GM19438 (cell line): Measurements from ENCODE around the gene APC.

Experiments
- ATAC-seq: cut with Tn5 transposase; IDR thresholded peaks from one replicate; pipeline ENCODE4 v1.9.1; 2021; ENCODE audit warnings: low read depth; ENCODE audit not compliant: unreplicated experiment

Gene APC

DNA sequence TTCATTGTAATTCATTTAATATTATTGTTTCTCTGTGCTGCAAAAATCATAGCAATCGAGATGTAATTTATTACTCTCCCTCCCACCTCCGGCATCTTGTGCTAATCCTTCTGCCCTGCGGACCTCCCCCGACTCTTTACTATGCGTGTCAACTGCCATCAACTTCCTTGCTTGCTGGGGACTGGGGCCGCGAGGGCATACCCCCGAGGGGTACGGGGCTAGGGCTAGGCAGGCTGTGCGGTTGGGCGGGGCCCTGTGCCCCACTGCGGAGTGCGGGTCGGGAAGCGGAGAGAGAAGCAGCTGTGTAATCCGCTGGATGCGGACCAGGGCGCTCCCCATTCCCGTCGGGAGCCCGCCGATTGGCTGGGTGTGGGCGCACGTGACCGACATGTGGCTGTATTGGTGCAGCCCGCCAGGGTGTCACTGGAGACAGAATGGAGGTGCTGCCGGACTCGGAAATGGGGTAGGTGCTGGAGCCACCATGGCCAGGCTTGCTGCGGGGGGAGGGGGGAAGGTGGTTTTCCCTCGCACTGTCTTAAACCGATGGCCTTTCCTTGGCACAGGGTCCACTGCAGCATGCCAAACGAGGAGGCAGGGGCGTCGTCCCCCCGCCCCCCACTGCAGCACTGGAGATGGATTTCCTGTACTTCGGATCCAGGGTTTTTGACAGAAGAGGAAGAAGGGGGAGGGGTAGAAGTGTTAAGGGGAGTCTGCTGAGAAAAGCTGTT lies at the start of gene APC:
Gene APC (plus strand): TSS at position 423 of the 728 bp plus-strand sequence. CDS start 17,006 bp downstream, outside the sequence.
- peak; percentile 99 for ATAC-seq

DNA sequence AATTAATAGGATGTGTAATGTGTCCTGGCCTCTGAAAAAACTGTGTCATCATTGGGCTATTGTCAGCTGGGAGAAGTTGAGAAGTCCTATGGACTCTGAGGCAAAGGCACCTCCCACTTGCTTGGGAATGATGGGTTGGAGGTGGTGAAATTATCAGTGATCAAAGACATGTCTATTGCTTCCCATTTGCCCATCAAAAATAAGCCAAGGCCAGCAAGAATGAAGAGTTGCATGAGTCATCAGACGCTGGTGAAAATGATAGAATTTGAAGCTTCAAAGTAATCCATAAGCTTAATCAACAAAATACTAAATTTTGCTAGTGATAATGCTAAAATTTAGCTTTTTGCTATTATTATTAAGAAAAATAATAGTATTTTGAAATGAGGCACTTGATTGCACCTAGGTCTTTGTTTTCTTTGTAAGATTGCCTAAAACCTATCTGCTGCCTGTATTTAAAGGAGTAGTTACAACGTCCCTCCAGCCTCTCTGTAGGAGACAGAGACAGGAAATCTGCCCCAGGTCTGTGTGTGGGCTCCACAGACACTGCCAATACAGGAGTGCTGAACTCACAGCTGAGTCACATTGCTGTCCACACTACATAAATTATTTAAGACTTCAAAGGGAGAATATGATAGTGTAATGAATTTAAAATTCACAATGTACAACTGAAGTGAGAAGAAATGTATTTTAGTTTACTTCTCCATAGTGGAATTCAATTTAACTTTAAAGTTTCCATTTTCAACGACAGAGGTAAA lies 48.4 kb upstream of the APC start:
- ATAC-seq: no peak

- ATAC-seq: no peak
These were observed 46.9 kb upstream of the APC start for GRCh38 chr5:112690605-112691338.

DNA sequence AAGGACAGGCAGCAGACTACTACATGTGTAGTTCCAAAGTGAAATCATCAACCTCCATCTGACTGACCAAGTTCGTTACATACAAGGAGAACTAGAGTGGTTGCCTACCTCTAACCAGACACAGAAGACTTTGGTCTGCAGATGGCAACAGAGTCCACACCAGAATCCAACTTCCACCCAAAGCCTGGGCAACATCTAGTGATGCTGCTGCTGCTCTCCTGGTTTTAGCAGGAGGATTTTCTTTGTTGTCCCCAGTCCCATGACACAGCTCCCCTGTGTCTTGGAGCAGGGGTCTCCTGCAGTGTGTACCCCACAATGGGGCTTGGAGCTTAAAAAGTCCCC lies 46.4 kb upstream of the APC start:
- ATAC-seq: no peak

DNA sequence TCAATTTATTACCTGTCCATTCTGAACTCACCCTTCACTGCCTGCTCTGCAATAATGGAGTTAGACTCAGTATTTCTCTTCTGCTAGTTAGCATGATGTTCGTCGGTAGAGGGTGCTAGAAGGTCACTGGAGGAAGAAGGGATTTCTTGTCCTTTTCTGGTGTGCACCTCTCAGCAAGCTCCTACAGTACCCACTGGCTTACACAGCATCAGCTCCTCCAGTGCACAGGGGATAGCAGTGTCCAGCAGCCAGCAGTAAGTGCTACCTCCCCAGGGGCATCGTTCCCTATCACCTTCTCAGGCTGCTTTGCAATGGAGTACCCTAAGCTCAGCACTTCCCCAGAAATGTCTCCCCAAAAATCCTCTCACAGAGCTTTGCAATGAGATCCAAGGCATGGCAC lies 45.9 kb upstream of the APC start:
- no peak for ATAC-seq

DNA sequence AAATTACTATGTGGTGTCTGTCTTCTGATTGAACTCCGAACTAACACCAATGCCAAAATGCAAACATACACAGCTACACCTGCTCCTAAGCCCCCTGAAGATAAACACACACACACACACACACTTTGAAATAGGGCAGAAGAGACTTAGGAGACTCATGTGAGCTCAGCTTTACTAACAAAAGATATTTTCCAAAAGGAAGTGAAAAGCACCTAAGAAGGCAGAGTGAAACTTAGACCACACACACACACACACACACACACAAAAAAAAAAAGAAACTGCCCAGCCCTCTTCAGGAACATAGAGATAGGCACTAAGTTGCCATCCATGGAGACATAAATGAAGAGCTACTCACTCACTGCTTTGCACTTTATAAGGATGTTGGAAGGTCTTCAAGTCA lies 45.2 kb upstream of the APC start:
- no peak for ATAC-seq

DNA sequence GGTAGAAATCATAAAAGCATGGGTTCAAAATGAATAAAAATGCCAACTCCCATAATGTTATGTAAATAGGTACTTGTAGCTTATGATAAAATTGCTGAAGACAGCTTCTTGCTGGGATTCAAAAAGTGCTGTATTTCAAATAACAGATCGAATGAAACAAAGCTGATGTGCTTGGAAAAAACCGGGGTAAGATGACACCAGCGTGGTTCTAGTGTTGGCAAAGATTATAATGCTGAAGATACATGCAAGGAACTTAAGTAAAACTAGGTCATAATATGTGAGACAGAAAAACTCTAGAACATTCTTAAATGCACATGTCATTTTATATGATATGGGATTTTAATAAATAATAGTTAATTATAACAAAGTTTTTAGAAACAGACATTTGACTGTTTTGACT lies 44.4 kb upstream of the APC start:
- no peak for ATAC-seq

DNA sequence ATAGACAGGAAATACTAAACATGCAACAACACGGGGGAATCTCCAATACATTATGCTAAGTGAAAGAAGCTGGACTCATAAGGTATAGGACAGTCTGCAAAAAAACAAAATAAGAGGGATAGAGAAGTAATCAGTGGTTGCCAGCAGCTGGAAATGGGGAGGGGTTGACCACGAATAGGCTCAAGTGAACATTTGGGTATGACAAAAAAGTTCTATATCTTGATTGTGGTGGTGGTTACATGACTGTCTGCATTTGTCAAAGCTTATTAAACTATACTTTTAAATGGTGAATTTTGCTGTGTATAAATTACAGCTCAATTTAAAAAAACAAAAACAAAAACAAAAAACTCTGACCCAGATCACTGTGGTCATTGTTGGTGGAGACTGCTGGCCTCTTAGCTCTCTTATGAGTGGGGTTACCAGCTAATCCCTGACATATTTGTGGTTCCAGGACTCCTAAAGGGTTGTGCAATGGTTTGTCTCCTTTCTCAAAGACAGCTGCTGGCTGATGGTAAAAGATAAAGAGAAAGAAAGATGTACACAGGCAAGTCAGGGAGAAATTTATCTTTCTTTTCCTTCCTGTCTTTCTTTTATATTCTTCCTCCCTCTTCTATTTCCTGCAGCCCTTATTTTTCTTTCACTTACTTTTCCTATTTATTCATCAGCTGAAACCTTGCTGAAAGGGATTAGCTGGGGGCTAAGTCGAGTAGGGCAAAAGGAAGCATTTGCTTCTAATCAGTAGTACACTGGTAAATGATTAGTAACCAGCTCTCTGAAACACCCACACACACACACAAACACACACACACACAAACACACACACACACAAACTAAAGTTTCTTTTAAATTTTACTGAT lies 42.6 kb upstream of the APC start:
- no peak for ATAC-seq

- ATAC-seq: no peak
These were observed 40.9 kb upstream of the APC start for GRCh38 chr5:112696786-112697185.

DNA sequence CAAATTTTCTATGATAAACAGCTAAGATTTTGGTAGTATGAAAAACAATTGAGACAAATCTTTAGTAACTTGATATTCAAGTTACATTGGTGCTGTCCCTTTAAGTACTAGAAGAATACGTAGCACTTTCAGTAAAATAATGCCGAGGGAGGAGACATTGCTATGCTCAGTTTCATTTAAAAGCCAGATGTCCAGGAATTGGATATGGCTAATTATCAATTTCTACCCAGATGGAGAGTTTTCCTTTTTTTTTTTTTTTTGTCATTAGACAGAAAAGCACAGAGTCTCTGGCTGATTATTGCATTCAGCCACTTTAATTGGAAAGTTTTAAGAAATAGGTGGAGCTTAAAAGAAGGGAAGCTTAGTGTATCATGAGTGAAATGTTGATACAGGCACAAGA lies 40.4 kb upstream of the APC start:
- ATAC-seq: no peak

DNA sequence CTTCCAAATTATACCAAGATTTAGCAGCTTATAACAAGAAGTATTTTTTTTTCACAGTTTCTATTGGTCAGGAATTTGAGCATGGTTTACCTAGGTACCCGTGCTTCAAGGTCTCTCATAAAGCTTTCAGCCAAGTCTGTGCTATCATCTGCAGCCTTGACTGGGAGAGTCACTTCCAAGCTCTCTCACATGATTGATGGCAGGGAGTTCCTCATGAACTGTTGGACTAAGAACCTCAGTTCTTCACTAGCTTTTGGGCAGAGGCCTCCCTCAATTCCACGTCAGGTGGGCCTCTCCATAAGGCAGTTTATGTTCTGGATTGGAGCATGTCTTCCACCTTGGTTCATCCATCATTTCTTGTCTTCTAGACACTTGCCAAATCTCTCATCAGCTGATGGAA lies 39.9 kb upstream of the APC start:
- no peak for ATAC-seq

DNA sequence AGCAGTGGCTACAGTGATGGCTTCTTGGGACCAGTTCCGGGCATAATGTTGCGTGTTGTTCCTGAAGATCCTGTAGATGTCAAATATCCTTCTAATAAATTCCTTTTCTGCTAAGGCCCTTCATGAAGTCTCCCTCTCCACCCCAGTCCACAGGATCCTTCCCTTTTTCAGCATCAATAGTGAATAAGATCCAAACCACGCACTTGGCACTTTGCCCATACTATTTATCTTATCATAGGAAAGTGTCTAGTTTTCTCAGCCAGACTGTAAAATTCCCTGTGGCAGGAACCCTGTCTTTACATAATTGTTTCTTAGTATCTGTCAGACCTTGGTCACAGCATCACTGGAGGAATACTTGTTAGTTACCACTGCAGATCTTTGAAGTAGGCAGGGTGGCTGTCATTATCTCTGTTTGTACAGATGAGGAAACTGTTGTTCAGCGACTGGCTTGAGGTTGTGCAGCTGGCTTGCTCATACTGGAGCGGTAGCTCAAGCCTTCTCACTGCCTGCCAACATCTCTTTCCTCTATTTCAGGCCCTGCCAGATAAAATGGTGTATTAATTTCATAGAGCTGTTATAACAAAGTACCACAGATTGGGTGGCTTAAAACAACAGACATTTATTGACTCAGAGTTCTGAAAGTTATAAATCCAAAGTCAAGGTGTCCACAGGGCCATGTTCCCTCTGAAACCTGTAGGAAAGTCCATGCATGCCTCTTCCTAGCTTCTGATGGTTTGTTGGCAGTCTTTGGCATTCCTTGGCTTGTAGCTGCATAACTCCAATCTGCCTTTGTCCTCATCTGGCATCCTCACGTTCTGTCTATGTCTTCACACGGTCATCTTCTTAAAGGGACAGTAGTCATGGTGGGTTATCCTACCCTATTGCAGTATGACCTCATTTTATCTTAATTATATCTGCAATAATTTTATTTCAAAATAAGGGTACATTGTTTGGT lies 33.5 kb upstream of the APC start:
- no peak for ATAC-seq

- no peak for ATAC-seq
These were observed 31.2 kb upstream of the APC start for GRCh38 chr5:112706446-112707016.

GRCh38 chr5:112707187-112708102 lies 30.2 kb upstream of the APC start:
- ATAC-seq: peak; percentile 95

- ATAC-seq: no peak
These were observed 29.5 kb upstream of the APC start for GRCh38 chr5:112708103-112708622.

GRCh38 chr5:112709416-112709815 lies 28.3 kb upstream of the APC start:
- ATAC-seq: no peak

GRCh38 chr5:112710896-112711295 lies 26.8 kb upstream of the APC start:
- ATAC-seq: no peak

- ATAC-seq: no peak
These were observed 26.2 kb upstream of the APC start for GRCh38 chr5:112711436-112711835.
